ENCODE data around the gene EXOC3.

DNA sequence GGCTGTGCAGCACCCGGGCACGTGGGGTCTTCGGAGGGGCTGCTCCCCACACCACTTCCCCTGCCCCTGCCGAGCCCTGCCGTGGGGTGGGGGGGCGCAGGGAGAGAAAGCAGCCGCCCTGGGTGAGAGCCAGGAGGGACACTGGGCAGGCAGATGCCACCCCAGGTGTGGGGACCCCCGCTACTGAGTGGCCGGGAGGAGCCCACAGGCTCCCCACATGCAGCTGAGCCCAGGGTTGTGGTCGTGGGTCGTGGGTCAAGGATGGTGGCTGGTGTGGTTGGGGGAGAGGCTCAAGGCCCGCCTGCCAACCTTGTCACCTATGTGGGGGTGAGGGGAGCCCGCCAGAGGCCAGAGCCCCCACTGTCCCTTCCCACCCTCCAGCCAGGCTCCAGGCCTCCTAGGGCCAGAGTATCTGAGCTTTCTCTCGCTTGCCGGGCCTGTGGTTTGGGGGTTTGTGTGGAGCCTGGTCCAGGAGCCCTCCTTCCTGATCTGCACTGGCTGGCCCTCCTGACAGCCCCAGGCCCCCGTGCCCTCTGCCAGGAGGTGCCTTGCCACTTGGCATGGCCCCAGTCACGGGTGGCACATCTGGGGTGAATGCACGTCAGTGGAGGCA lies 35.5 kb downstream of the EXOC3 start:
- no peak for TF ChIP-seq CTCF (IDR thresholded peaks at IDR 0.05)
- no peak for TF ChIP-seq EZH2 (IDR thresholded peaks at IDR 0.05)

Measured in neural progenitor cell (in vitro differentiated cells).